Astrocyte of the cerebellum (primary cell): ENCODE measurements around the gene SH2D4B.

Experiments used
- DNase-seq: peaks from one replicate; pipeline ENCODE4 v3.0.0-alpha.2; 2011; ENCODE audit warnings: low read depth
- H3K4me3 ChIP-seq: 2 replicates; pipeline ENCODE4 v1.5.1; 2011; ENCODE audit warnings: mild to moderate bottlenecking, low read depth, low read length, moderate library complexity
- in situ Hi-C: cut with HindIII; loops from 2 replicates; pipeline ENCODE4 v1.10.0; 2017; ENCODE audit warnings: low sequenced_read_pairs
- TF ChIP-seq, protein P1 (sequence below): IDR thresholded peaks from 2 replicates; pipeline ENCODE4 v1.5.1; 2012; ENCODE audit warnings: low read length, low read depth, moderate library complexity, mild to moderate bottlenecking; ENCODE audit errors: missing control alignments

The SH2D4B gene

DNA sequence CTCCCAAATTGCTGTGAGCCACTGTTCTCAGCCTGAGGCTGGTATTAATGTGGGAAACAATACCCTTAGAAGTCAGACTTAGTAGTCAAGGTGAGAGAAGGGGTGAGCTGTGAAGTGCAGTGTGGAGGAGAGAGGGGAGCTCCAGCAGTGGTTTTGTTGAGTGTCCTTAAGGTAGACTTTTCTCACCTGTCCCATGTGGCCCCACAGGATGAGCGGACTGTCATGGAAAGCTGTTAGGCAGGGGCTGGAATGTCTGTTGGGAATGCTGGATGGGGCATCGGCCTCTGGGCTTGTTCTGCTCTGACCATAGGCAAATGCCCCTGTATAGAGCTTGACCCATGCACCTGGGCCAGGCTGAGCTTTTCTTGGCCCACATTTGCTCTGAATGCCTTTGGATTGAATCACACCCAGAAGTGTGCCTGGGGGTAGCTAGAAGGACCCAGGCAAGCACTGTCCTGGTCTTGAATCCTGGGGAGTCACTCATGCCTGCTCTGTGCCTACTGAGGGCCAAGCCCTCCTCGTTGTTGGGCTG is 36.3 kb upstream of the SH2D4B start:
- in situ Hi-C loops, result no loop called here
- TF ChIP-seq, protein P1, sequence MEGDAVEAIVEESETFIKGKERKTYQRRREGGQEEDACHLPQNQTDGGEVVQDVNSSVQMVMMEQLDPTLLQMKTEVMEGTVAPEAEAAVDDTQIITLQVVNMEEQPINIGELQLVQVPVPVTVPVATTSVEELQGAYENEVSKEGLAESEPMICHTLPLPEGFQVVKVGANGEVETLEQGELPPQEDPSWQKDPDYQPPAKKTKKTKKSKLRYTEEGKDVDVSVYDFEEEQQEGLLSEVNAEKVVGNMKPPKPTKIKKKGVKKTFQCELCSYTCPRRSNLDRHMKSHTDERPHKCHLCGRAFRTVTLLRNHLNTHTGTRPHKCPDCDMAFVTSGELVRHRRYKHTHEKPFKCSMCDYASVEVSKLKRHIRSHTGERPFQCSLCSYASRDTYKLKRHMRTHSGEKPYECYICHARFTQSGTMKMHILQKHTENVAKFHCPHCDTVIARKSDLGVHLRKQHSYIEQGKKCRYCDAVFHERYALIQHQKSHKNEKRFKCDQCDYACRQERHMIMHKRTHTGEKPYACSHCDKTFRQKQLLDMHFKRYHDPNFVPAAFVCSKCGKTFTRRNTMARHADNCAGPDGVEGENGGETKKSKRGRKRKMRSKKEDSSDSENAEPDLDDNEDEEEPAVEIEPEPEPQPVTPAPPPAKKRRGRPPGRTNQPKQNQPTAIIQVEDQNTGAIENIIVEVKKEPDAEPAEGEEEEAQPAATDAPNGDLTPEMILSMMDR, result no peak
- H3K4me3 ChIP-seq, result no peak overlapping the region
- DNase-seq, result no peak

DNA sequence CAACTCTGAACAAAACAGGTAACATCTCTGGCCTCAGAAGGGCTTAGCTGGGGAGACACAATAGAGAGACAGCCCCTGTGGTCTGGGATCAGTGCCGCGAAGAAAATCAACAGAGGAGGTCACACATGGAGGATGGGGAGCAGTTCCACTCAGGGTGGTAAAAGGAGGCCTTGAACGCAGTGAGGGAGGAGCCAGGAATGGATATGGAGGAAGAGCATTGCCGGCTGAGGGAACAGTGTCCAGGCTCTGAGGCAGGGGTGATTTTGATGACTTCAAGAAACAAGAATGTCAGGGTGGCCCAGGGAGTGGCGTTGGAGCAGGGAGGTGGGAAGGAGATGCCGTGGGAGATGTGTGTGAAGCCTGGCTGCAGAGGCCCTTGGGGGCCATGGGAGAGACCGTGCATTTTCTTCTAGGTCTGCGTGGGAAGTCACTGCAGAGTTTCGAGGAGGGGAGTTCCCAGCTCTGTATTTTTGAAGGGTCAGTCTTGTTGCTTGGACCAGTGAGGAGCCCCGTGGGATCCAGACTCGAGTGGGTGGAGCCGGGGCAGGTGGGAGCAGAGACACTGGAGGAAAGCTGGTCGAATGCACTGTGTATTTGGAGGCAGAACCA is 35.7 kb upstream of the SH2D4B start:
- no peak for DNase-seq
- TF ChIP-seq, protein P1, result no peak
- in situ Hi-C loops, result no loop called here
- H3K4me3 ChIP-seq, result no peak overlapping the region

DNA sequence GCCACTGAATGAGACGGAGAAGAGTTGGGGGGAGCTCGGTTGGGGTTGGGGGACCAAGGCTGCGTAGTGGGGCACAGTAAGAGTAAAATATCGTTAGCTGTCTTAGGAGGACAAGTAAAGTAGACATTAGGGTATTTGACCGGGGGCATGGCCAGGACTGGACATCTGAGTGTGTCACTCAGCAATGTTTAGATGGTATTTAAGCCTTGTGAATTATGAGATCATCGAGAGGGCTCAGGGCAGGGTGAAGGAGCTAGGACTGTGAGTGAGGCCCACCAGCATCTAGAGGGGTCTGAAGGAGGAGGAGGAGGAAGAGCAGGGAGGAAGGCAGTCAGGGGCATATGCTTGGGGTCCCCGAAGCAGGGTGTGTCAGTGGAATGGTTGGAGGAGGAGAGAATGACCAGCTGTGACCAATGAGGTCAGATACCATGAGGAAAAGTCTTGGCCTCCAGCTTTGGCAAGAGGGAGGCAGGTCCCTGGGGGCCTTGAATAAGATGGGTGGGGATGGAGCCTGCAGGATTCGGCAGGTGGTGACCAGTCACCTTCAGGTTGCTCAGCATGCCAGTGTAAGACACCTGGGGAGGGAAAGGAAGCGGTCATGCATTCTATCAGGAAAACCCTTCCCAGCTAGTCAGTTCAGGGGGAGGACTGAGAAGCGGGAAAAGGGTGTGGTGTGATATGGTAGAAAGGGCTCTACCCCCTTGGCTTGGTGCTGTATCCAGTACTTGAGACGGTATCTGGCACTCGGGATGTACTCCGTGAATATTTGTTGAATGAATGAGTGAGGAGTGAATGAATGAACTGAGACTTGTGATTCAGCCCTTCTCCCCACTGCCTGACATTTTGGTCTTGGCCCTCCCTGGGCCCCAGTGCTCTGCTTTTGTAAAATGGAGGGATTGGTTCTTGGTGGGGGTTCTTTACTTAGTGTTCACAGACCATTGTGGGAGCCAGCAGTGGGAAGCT is 34.8 kb upstream of the SH2D4B start:
- no peak overlapping the region for H3K4me3 ChIP-seq
- TF ChIP-seq, protein P1, result no peak
- no peak for DNase-seq
- in situ Hi-C loops, result no loop called here

DNA sequence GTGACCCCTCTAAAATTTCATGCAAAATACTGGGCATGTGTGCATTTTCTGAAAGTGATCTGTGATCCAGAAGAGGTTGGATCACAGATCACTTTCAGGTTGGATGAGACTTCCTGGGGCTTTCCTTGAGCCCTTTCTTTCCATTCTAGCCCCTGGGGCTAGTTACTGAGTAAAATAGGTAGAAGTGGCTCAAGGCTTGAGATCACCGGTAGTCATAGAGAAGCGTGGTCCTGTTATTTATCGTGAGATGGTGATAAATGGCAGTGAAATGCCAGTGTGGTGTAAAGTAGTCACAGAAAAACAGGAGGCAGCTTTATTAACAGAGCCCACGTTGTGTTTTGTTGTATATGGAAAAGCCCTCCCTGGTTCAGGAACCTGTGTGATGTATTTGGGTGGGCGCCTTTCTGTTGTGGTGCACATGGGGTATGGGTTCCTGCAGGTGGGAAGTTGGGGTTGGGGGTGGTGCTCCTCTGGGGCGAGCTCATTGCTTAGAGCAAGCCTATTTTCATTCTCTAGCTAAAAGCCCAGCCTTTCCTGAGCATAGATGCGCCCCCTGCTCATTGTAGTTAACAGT is 34.0 kb upstream of the SH2D4B start:
- TF ChIP-seq, protein P1, result no peak
- no peak for DNase-seq
- no peak overlapping the region for H3K4me3 ChIP-seq
- in situ Hi-C loops, result no loop called here

DNA sequence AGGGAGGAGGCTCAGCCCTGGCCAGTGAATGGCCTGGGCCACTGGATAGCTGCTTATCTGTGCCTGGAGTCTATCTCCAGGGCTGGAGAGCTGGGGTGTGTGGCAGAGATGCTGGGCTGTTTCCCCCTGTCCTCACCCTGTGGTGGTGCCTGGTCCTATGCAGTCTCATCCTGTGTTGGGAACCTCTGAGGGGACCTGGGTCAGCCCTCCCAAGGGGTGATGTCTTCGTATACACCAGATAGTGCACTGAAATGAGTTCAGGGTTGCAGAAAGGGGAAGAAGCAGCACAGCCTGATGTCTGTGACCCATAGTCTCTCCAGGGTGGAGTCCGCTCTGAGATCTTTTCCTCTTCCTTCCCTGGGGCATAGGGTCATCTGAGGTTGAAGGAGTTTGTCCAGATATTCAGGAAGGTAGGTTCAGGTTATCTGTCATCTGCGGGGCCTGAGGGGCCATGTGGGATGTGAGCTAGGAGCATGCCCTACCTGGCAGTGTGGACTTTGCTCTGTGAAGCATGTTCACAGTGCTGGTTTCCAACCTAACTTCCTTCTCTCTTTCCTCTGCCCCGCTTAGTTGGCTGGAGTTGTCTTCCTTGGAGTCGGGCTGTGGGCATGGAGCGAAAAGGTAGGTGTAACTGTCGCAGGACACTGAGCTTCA is 33.4 kb upstream of the SH2D4B start:
- no peak for DNase-seq
- no peak overlapping the region for H3K4me3 ChIP-seq
- in situ Hi-C loops, result no loop called here
- TF ChIP-seq, protein P1, result no peak
